OCI-LY1 (cell line): ENCODE results near the gene EML4.

ENCODE experiments used
- H2AFZ ChIP-seq: fragments of 200-600 bp; sonication (generic), shearing (Covaris generic); 2 replicates; pipeline ENCODE4 v1.6.0; 2014; ENCODE audit warnings: antibody characterized with exemption, mild to moderate bottlenecking, low read length
- H3F3A ChIP-seq: fragments of 200-600 bp; sonication (generic), shearing (Covaris generic); 2 replicates; pipeline ENCODE4 v1.6.0; 2014; ENCODE audit warnings: mild to moderate bottlenecking, antibody characterized with exemption, low read length, moderate library complexity; ENCODE audit not compliant: insufficient read depth
- H3K27ac ChIP-seq: fragments of 200-600 bp; sonication (generic); 2 replicates; pipeline ENCODE4 v1.5.1; 2014; ENCODE audit warnings: low read length, mixed run types, mild to moderate bottlenecking, low read depth; ENCODE audit not compliant: poor library complexity, severe bottlenecking
- H3K27me3 ChIP-seq: fragments of 200-600 bp; sonication (generic); 2 replicates; pipeline ENCODE4 v1.6.0; 2014; ENCODE audit warnings: antibody characterized with exemption, mild to moderate bottlenecking, low read length, moderate library complexity; ENCODE audit not compliant: insufficient read depth
- H3K36me3 ChIP-seq: fragments of 200-600 bp; sonication (generic); 2 replicates; pipeline ENCODE4 v1.6.1; 2014; ENCODE audit warnings: mild to moderate bottlenecking, antibody characterized with exemption, low read length, moderate library complexity, mixed read lengths; ENCODE audit not compliant: insufficient read depth
- H3K4me1 ChIP-seq: fragments of 200-600 bp; sonication (generic); 2 replicates; pipeline ENCODE4 v1.5.1; 2014; ENCODE audit warnings: mild to moderate bottlenecking, low read length, moderate library complexity; ENCODE audit not compliant: insufficient read depth, severe bottlenecking
- H3K4me2 ChIP-seq: fragments of 200-600 bp; sonication (generic), shearing (Covaris generic); 2 replicates; pipeline ENCODE4 v1.6.1; 2014; ENCODE audit warnings: low read length
- H3K4me3 ChIP-seq: fragments of 200-600 bp; sonication (generic); 2 replicates; pipeline ENCODE4 v1.5.1; 2014; ENCODE audit warnings: low read length, low read depth, mild to moderate bottlenecking, mixed read lengths; ENCODE audit not compliant: poor library complexity, severe bottlenecking
- H3K79me2 ChIP-seq: fragments of 200-600 bp; shearing (Covaris generic); 2 replicates; pipeline ENCODE4 v1.6.1; 2016; ENCODE audit warnings: mixed run types, low read length, mixed read lengths; ENCODE audit not compliant: insufficient read depth
- H3K9ac ChIP-seq: fragments of 200-600 bp; sonication (generic), shearing (Covaris generic); 2 replicates; pipeline ENCODE4 v1.6.1; 2014; ENCODE audit warnings: mild to moderate bottlenecking, low read length, mixed read lengths
- H3K9me2 ChIP-seq: fragments of 200-600 bp; sonication (generic), shearing (Covaris generic); 2 replicates; pipeline ENCODE4 v1.6.1; 2014; ENCODE audit warnings: low read depth, mild to moderate bottlenecking, low read length, mixed read lengths
- H3K9me3 ChIP-seq: fragments of 200-600 bp; shearing (Covaris generic); 2 replicates; pipeline ENCODE4 v1.6.1; 2014; ENCODE audit warnings: low read length, mixed read lengths
- H4K20me1 ChIP-seq: fragments of 200-600 bp; sonication (generic), shearing (Covaris generic); 2 replicates; pipeline ENCODE4 v1.6.0; 2016; ENCODE audit warnings: mild to moderate bottlenecking, low read length; ENCODE audit not compliant: insufficient read depth
- EZH2 ChIP-seq: fragments of 200-600 bp; sonication (generic), shearing (Covaris generic); IDR thresholded peaks from 2 replicates; pipeline ENCODE4 v1.8.0; 2017; ENCODE audit warnings: borderline replicate concordance, mixed run types, mild to moderate bottlenecking, antibody characterized with exemption, low read length, moderate library complexity, mixed read lengths
- TF ChIP-seq, protein P1 (sequence below): fragments of 200-600 bp; sonication (generic), shearing (Covaris generic); IDR thresholded peaks from 2 replicates; pipeline ENCODE4 v1.5.1; 2017; ENCODE audit warnings: mild to moderate bottlenecking, antibody characterized with exemption, low read length, moderate library complexity, mixed read lengths

EML4 gene

DNA sequence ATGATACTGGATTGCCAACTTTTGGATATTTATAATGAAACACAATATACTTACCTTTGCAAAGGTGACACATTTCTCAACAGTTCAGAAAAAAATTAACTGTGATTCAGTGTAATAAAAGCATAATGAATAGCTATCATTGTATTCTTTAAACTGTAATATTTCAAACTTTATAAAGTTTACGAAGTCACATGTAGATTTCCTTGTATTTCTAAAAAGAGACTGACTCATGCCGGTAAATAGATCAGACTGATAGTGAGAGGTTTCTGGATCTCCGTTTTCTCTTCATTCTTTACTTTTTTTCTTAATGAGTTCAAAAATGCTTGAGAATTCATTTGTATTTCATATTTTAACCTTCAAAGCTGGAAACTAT is 70.1 kb downstream of the EML4 start:
- Histone ChIP-seq H3K36me3 (no peaks in the 10 kb centered on the region), H3K9me2 (no peaks in the 10 kb centered on the region), H3K4me3 (no peak overlapping the region), H3K79me2 (no peaks in the 10 kb centered on the region), H3K4me1 (no peaks in the 10 kb centered on the region), H3F3A (no peaks in the 10 kb centered on the region), H3K27me3 (no peaks in the 10 kb centered on the region), H3K27ac (no peak overlapping the region), H3K9ac (no peak overlapping the region), H3K4me2 (no peak overlapping the region), H4K20me1 (no peaks in the 10 kb centered on the region), H2AFZ (no peak overlapping the region), H3K9me3 (no peaks in the 10 kb centered on the region)
- TF ChIP-seq, protein P1, sequence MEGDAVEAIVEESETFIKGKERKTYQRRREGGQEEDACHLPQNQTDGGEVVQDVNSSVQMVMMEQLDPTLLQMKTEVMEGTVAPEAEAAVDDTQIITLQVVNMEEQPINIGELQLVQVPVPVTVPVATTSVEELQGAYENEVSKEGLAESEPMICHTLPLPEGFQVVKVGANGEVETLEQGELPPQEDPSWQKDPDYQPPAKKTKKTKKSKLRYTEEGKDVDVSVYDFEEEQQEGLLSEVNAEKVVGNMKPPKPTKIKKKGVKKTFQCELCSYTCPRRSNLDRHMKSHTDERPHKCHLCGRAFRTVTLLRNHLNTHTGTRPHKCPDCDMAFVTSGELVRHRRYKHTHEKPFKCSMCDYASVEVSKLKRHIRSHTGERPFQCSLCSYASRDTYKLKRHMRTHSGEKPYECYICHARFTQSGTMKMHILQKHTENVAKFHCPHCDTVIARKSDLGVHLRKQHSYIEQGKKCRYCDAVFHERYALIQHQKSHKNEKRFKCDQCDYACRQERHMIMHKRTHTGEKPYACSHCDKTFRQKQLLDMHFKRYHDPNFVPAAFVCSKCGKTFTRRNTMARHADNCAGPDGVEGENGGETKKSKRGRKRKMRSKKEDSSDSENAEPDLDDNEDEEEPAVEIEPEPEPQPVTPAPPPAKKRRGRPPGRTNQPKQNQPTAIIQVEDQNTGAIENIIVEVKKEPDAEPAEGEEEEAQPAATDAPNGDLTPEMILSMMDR: no peak
- no peak for TF ChIP-seq EZH2

DNA sequence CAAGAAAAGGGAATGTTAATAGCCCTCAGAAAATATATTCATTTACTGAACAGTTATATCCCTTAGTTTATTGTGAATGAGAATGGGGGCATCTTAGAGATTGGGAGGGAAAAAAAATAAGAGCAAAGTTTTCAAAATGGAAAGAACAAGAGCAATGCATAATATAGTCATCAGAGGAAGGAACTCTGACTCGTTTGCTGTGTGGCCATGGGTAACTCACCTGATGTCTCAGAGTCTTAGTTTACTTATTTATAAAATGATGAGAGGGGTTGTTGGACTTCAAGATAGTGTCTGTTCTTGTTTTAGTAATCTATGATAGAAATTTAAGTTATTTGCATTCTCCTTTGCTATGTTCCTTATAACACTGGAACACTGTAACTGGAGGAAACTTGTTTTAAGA is 70.7 kb downstream of the EML4 start:
- Histone ChIP-seq H2AFZ (no peak overlapping the region), H3F3A (no peaks in the 10 kb centered on the region), H3K9me3 (no peaks in the 10 kb centered on the region), H3K4me1 (no peaks in the 10 kb centered on the region), H3K27ac (no peak overlapping the region), H3K9ac (no peak overlapping the region), H3K9me2 (no peaks in the 10 kb centered on the region), H3K4me3 (no peak overlapping the region), H3K79me2 (no peaks in the 10 kb centered on the region), H3K36me3 (no peaks in the 10 kb centered on the region), H4K20me1 (no peaks in the 10 kb centered on the region), H3K27me3 (no peaks in the 10 kb centered on the region), H3K4me2 (no peak overlapping the region)
- no peak for TF ChIP-seq EZH2
- TF ChIP-seq, protein P1: no peak

DNA sequence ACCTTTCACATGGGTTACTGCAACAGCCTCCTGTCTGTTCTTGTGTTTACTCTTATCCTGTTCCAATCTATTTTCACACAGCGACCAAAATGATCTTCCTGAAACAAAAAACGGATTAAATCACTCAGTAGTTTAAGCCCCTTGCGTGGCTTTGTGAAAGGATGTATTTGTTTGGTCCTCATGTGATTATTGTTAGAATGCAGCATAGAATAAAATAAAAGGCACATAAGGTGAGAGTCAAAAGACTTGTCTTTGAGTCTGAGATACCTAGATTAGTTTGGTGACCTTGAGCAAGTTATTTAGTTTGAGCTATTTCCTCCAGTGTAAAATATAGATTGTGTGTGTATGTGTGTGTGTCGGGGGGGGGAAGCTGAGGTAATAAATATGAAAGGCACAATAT is 72.4 kb downstream of the EML4 start:
- no peak overlapping the region for H3K9ac ChIP-seq
- H3K27me3 ChIP-seq: no peaks in the 10 kb centered on the region
- no peak overlapping the region for H2AFZ ChIP-seq
- H3K36me3 ChIP-seq: no peaks in the 10 kb centered on the region
- H4K20me1 ChIP-seq: no peaks in the 10 kb centered on the region
- H3K79me2 ChIP-seq: no peaks in the 10 kb centered on the region
- H3K9me2 ChIP-seq: no peaks in the 10 kb centered on the region
- H3K4me3 ChIP-seq: no peak overlapping the region
- no peaks in the 10 kb centered on the region for H3K4me1 ChIP-seq
- H3K9me3 ChIP-seq: no peaks in the 10 kb centered on the region
- no peak overlapping the region for H3K4me2 ChIP-seq
- H3F3A ChIP-seq: no peaks in the 10 kb centered on the region
- TF ChIP-seq, protein P1: no peak
- TF ChIP-seq EZH2: no peak
- H3K27ac ChIP-seq: no peak overlapping the region
